Stimulated activated naive CD8-positive, alpha-beta T cell treated with anti-CD3 and anti-CD28 coated beads, Interleukin-15, Interleukin-2, amounts not matched to agents 100 ng/mL and 50 ng/mL, for 24 hours (primary cell): ENCODE data around the gene BSPRY.
"Not testable (repeated sequence)": the region's sequence is repeated elsewhere in the genome, so short reads cannot be mapped to it uniquely, and the experiment has no call there.

Source experiments
- H3K27ac Mint-ChIP-seq: one replicate; pipeline ENCODE4 v1.8.0; 2021; ENCODE audit warnings: mild to moderate bottlenecking, mixed read lengths
- H3K27me3 Mint-ChIP-seq: one replicate; pipeline ENCODE4 v1.8.0; 2021; ENCODE audit warnings: mixed read lengths
- H3K36me3 Mint-ChIP-seq: one replicate; pipeline ENCODE4 v1.8.0; 2021; ENCODE audit warnings: low read depth, mixed read lengths
- H3K4me1 Mint-ChIP-seq: one replicate; pipeline ENCODE4 v1.8.0; 2021; ENCODE audit warnings: low read depth, mixed read lengths
- H3K4me3 Mint-ChIP-seq: one replicate; pipeline ENCODE4 v1.8.0; 2021; ENCODE audit warnings: mild to moderate bottlenecking, mixed read lengths
- H3K9me3 Mint-ChIP-seq: one replicate; pipeline ENCODE4 v1.8.0; 2021; ENCODE audit warnings: mixed read lengths

Gene BSPRY

DNA sequence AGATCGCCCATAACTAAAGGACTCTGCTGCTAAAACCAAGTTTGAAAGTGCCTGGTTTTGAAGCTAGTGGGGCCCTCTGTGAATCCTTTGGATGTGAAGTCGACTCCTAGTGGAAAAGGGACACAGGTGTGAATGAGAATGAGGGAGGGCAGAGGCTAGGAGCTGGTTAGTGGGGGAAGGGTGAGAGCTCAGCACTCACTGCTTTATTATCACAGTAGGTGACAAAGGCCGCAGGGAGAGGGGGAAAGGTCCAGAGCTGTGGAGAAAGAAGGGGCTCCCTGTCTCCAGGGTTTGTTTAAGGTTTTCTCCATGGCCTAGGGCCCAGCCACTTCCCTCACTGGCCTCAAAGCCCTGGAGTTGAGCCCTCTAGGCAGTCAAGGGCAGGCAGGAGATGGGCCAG lies 23.9 kb downstream of the BSPRY start:
- Mint-ChIP-seq H3K4me3 (no peak overlapping the region), H3K9me3 (no peaks in the 10 kb centered on the region), H3K27ac (no peak overlapping the region), H3K36me3 (no peaks in the 10 kb centered on the region), H3K4me1 (peaks cover 10% of the 10 kb centered on the region), H3K27me3 (peaks cover 7% of the 10 kb centered on the region)

DNA sequence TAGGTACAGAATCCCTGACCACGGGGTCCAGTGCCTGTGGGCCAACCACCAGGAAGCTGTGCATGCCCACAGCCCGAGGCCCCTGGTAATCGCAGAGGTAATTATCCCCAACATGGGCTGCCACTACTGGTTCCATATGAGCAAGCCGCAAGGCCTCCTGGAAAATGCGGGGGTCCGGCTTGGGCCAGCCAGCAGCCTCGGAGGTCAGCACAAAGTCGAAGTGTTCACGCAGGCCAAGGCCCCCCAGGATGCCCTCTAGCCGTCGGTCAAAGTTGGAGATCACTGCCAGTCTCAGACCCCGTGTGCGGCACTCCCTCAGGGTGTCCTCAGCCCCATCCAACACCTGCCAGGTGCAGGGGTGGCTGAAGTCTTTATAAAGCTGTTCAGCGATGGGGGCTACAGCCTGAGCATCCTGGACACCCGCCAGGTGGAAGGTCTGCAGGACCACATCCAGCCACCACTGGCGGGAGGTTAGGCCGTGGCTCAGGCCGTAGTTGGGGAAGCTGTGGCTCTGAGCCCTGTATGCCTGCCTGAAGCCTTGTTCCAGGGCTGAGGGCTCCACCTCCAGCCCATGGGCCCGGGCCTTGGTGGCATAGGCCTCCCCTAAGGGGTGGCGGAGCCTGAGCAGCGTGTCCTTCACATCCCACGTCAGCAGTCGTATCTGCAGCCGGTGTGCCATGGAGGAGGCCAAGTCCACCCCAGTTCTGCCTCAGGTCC lies 24.5 kb downstream of the BSPRY start:
- H3K9me3 Mint-ChIP-seq: no peaks in the 10 kb centered on the region
- no peak overlapping the region for H3K27ac Mint-ChIP-seq
- H3K36me3 Mint-ChIP-seq: no peaks in the 10 kb centered on the region
- no peak overlapping the region for H3K4me3 Mint-ChIP-seq
- peaks cover 10% of the 10 kb centered on the region for H3K4me1 Mint-ChIP-seq
- H3K27me3 Mint-ChIP-seq: peaks cover 7% of the 10 kb centered on the region

DNA sequence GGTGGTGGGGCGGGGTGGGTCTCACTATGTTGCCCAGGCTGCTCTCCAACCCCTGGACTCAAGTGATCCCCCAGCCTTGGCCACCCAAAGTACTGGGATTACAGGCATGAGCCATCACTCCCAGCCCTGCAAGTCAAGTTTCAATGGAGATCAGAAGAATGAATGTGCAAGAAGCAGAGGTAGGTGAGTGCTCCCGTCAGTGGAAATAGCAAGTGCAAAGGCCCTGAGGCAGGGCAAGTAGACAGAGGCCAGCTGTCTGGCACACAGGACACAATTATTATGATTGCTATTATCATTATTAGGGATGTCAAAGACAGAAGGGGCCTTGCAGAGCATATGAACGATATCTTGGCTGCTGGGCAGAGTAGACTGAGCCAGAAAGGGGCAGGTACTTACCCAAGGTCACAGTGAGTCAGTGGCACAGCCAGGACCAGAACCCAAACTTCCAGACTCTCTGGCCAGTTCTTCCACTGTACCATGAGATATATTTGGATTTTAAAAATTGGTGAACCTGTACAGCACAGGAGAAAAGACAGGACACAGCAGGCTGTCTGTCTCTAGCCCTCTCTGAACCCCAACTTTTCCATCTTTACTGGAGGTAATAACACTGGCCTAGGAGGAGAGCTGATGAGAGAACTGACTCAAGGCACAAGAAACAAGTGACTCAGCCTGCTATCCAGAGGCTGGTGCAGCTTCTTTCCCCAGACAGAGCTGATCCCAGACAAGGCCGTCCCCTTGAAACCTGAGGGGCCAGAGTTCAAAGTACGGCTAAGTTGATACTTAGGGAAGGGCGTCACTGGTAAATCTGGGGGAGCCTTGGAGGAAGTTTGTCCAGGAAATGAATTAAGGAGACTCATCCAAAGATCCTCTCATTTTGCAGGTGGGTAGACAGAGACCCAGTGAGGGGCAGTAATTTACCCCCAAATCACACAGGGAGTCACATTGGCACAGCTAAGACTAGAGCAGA lies 26.0 kb downstream of the BSPRY start:
- Mint-ChIP-seq H3K27me3 (peaks cover 7% of the 10 kb centered on the region), H3K27ac (peak overlapping the region; percentile 83), H3K4me1 (peaks cover 10% of the 10 kb centered on the region), H3K9me3 (no peaks in the 10 kb centered on the region), H3K4me3 (peak overlapping the region; percentile 81), H3K36me3 (no peaks in the 10 kb centered on the region)

DNA sequence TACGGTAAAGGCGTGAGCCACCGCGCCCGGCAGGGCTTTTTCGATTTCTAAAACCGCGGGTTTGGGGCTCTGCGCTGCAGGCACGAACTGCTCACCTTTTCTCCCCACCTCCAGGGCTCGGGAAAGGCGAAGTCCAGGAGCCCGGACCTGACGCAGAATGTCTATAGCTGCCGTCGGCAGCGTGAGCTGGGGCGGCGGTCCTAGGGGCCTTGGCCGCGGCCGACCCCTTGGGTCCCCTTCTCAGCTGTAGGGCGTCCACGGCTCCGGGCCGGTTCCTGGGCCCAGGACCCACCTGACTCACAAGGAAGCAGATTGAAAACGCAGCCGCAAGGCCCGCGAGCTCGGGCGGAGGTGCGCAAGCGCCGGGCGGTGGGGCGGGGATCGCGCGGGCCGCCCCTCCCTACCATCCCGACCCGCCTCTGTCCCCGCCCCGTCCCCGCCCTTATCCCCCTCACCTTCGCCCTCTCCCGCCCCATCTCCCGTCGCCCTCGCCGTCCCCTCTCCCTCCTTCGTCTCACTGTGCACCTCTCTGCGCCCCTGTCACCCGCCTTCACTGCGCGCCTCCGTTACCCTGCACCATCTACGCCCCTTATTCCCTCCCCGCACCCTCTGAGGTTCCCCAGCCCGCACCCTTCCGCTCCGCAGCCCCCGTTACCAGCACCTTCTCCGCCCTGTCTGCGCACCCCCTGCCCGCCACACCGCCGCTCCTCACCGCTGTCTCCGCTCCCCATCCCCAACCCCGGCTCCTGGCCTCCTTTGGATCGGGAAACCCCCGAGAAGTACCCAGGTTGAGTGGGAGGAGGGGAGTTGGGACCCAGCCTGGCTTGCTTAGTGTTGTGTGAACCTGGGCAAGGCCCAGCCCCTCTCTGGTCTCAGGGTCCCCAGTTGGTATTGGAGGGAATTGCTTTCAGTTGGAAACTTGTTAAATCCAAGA lies 27.6 kb downstream of the BSPRY start, which contains the start of gene HDHD3:
Gene HDHD3 (minus strand): TSS at position 353 of the 934 bp plus-strand sequence. CDS start 2,632 bp downstream, outside the sequence.
- Mint-ChIP-seq H3K27ac (peak within 1 kb of the TSS; percentile 83), H3K27me3 (peaks cover 7% of the 10 kb centered on the region), H3K4me3 (peak within 1 kb of the TSS; percentile 81), H3K4me1 (peaks cover 10% of the 10 kb centered on the region), H3K9me3 (no peaks in the 10 kb centered on the region), H3K36me3 (no peaks in the 10 kb centered on the region)

DNA sequence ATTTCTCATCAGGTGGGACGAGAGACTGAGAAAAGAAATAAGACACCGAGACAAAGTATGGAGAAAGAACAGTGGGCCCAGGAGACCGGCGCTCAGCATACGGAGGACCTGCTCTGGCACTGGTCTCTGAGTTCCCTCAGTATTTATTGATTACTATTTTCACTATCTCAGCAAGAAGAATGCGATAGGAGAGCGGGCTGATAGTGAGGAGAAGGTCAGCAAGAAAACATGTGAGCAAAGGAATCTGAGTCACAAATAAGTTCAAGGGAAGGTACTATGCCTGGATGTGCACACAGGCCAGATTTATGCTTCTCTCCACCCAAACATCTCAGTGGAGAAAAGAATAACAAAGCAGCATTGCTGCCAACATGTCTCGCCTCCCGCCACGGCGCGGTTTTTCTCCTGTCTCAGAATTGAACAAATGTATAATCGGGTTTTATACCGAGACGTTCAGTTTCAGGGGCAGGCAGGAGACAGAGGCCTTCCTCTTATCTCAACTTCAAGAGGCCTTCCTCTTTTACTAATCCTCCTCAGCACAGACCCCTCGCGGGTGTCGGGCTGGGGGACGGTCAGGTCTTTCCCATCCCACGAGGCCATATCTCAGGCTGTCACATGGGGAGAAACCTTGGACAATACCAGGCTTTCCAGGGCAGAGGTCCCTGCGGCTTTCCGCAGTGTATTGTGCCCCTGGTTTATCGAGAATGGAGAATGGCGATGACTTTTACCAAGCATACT lies 29.9 kb downstream of the BSPRY start:
- H3K27me3 Mint-ChIP-seq, H3K36me3 Mint-ChIP-seq, H3K9me3 Mint-ChIP-seq, H3K27ac Mint-ChIP-seq, H3K4me3 Mint-ChIP-seq: not testable (repeated sequence)
- peaks cover 10% of the 10 kb centered on the region for H3K4me1 Mint-ChIP-seq

DNA sequence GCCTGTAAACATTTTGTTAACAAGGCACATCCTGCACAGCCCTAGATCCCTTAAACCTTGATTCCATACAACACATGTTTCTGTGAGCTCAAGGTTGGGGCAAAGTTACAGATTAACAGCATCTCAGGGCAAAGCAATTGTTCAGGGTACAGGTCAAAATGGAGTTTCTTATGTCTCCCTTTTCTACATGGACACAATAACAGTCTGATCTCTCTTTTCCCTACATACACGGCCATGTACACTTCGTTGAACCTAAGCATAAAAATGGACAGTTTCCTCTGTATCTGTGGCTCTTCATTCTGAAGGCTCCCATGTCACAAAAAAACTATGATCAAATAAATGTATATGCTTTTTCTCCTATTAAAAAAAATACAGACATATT lies 30.5 kb downstream of the BSPRY start:
- not testable (repeated sequence) for H3K27ac Mint-ChIP-seq, H3K9me3 Mint-ChIP-seq, H3K27me3 Mint-ChIP-seq, H3K4me3 Mint-ChIP-seq, H3K36me3 Mint-ChIP-seq, H3K4me1 Mint-ChIP-seq

DNA sequence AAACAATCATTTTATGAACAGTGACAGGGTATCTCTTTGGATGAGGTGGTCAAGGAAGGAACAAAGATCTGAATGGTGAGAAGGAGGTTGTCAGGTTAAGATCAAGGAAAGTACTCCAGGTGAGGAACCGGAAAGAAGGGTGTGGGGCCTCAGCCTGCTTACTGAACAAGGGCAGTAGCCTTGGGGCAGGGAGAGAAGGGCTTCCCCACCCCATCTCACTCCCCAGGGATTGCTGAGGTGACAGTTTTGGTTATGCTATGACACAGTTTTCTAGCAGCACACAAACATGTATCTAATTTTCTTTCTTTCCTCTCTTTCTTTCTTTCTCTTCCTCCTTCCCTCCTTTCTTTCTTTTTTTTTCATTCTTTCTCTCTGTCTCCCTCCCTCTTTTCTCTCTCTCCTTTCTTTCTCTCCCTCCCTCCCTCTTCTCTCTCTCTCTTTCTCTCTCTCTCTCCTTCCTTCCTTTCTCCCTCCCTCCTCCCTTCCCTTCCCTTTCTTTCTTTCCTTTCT lies 31.6 kb downstream of the BSPRY start:
- Mint-ChIP-seq H3K36me3 (no peaks in the 10 kb centered on the region), H3K4me1 (no peaks in the 10 kb centered on the region), H3K27ac (peak overlapping the region; percentile 26), H3K27me3 (no peaks in the 10 kb centered on the region), H3K4me3 (no peak overlapping the region), H3K9me3 (no peaks in the 10 kb centered on the region)

DNA sequence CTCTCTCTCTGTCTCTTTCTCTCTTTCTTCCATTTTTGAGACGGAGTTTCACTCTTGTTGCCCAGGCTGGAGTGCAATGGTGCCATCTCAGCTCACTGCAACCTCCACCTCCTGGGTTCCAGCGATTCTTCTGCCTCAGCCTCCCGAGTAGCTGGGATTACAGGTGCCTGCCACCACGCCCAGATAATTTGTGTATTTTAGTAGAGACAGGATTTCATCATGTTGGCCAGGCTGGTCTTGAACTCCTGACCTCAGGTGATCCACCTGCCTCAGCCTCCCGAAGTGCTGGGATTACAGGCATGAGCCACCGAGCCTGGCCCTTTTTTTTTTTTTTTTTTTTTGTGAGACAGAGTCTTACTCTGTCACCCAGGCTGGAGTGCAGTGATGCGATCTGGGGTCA lies 32.1 kb downstream of the BSPRY start:
- H3K4me1 Mint-ChIP-seq, H3K27ac Mint-ChIP-seq, H3K27me3 Mint-ChIP-seq, H3K4me3 Mint-ChIP-seq, H3K9me3 Mint-ChIP-seq, H3K36me3 Mint-ChIP-seq: not testable (repeated sequence)

DNA sequence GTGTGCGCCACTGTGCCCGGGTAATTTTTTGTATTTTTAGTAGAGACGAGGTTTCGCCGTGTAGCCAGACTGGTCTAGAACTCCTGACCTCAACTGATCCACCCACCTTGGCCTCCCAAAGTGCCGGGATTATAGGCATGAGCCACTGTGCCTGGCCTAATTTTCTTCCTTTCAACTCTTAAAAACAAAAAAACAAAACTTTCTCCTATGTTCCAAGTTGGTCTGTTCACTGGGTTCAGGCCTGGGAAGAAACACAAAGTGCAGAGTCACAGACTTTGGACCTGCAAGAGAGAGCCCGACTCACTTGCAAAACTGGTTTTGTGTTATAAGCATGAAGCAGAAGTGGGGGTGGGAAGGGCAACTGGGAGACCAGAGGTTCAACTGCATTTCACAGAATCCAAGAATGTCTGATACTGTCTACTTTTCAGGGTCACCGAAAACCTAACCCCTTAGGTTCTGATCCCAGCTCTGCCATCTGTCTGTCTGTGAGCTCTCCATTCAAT lies 32.6 kb downstream of the BSPRY start:
- Mint-ChIP-seq H3K27me3 (no peaks in the 10 kb centered on the region), H3K4me3 (no peak overlapping the region), H3K4me1 (no peaks in the 10 kb centered on the region), H3K27ac (no peak overlapping the region), H3K9me3 (no peaks in the 10 kb centered on the region), H3K36me3 (no peaks in the 10 kb centered on the region)

DNA sequence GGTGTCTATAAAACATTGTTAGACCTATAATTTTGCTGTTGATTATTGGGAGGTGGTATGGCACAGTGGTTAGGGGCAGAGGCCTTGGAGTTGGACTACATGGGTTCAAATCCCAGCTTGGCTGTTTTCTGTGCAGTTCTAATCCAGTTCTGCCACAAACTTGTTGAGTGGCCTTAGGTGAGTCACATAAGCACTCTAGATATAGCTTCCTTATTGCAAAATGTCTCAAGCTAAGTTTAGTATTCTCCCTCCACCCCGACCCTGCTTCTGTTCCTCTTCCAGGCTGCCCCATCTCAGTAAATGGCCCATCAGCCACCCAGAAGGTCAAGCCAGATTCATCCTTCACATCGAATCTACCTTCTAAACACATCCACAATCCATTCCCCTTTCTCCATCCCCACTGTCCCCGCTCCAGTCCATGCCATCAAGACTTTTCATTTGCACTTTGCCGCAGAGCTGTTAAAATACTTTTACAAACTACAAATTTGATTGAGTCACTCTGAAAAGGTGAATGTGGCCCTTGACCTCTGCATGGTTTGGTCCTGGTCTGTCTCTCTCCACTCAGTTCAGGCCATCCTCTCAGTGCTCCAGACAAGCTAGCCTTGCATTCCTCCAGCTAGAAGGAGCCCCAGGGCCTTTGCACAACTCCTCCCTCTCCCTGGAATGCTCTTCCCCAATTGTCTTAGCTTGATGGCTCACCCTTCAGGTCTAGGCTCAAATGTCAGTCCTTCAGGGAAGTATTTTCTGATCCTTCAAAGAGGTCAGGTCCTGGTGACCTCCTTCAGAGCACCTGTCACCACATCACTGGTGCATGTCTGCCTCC lies 37.4 kb downstream of the BSPRY start:
- Mint-ChIP-seq H3K4me1 (no peaks in the 10 kb centered on the region), H3K27me3 (no peaks in the 10 kb centered on the region), H3K9me3 (no peaks in the 10 kb centered on the region), H3K36me3 (peaks cover 11% of the 10 kb centered on the region), H3K4me3 (no peak overlapping the region), H3K27ac (no peak overlapping the region)

DNA sequence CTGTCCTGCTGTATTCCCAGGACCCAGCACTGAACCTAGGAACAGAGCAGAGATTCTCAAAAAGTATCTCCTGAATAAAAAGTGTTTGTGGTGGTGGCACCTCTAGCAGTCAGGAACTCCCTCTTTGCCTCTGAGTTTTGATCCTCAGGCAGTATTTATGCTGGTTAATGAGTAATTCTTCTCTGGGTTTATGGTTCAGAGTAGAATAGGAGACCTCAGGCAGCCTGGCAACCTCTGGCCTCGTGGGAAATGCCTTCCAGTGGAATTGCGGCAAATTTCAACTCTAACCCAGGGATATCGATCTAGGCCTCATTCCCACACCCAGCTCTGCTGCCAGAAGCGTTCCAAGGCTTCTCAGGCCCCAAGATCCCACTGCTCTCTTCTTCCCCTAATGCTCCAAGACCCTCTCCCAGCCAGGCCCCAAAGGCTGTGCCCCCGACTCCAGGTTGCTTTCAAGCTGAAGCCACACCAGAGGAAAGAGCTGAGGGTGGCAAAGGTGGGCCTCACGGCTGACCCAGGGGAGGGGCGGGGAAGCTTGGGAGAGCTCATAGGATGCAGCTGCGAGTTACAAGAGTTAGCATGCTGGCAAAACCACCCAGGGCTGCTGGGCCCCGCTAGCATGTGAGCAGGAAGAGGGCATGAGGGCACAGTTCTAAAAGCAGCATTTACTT lies 38.4 kb downstream of the BSPRY start:
- H3K27ac Mint-ChIP-seq: no peak overlapping the region
- H3K36me3 Mint-ChIP-seq: peaks cover 11% of the 10 kb centered on the region
- no peaks in the 10 kb centered on the region for H3K27me3 Mint-ChIP-seq
- no peaks in the 10 kb centered on the region for H3K4me1 Mint-ChIP-seq
- no peak overlapping the region for H3K4me3 Mint-ChIP-seq
- no peaks in the 10 kb centered on the region for H3K9me3 Mint-ChIP-seq

DNA sequence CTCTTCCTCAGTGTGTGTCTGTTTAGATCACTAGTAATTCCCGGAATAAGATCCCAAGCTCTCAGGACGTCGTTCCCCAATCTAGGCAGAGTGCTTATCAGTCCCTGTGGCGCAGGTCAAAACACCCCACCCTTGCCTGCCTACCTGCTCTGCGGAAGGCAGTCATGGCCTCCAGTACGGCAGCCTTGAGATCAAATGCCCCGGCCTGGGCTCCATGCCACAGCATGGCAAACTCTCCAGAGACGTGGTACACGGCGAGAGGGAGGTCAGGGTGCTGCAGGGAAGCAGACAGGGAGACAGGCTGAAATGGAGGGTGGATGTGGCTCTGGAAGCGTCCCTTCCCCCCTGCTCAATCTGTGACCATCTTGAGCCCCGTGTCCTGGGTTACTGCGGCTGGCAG lies 39.5 kb downstream of the BSPRY start:
- no peaks in the 10 kb centered on the region for H3K27me3 Mint-ChIP-seq
- peaks cover 11% of the 10 kb centered on the region for H3K36me3 Mint-ChIP-seq
- H3K4me1 Mint-ChIP-seq: no peaks in the 10 kb centered on the region
- H3K9me3 Mint-ChIP-seq: no peaks in the 10 kb centered on the region
- no peak overlapping the region for H3K27ac Mint-ChIP-seq
- no peak overlapping the region for H3K4me3 Mint-ChIP-seq

DNA sequence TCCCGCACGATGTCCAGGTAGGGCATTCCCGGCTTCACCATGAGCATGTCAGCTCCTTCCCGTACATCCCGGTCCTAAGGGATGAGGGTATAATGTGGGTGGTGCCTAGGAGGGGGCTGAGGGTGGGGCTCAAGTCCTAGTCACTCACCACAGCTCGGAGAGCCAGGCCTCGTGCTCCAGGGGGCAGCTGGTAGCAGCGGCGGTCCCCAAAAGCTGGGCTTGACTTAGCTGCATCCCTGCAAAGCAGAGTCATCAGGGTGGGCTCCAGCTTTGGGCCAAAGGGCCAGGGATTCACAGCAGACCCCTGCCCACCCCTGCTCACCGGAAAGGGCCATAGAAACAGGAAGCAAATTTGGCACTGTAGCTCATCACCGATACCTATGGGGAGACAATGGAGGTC lies 40.1 kb downstream of the BSPRY start:
- Mint-ChIP-seq H3K9me3 (no peaks in the 10 kb centered on the region), H3K4me1 (no peaks in the 10 kb centered on the region), H3K4me3 (no peak overlapping the region), H3K27me3 (no peaks in the 10 kb centered on the region), H3K27ac (no peak overlapping the region), H3K36me3 (peaks cover 11% of the 10 kb centered on the region)
